Skeletal muscle cell (primary cell): ENCODE data around the gene MSRB1.
"Not testable (repeated sequence)": the region's sequence is repeated elsewhere in the genome, so short reads cannot be mapped to it uniquely, and the experiment has no call there.

ENCODE experiments used
- DNase-seq: peaks from one replicate; pipeline ENCODE4 v3.0.0-alpha.2; 2010; ENCODE audit warnings: low read depth
- H3K4me3 ChIP-seq: 2 replicates; pipeline ENCODE4 v1.5.1; 2011; ENCODE audit warnings: low read depth, mild to moderate bottlenecking, control low read depth, low read length, moderate library complexity

The MSRB1 gene

DNA sequence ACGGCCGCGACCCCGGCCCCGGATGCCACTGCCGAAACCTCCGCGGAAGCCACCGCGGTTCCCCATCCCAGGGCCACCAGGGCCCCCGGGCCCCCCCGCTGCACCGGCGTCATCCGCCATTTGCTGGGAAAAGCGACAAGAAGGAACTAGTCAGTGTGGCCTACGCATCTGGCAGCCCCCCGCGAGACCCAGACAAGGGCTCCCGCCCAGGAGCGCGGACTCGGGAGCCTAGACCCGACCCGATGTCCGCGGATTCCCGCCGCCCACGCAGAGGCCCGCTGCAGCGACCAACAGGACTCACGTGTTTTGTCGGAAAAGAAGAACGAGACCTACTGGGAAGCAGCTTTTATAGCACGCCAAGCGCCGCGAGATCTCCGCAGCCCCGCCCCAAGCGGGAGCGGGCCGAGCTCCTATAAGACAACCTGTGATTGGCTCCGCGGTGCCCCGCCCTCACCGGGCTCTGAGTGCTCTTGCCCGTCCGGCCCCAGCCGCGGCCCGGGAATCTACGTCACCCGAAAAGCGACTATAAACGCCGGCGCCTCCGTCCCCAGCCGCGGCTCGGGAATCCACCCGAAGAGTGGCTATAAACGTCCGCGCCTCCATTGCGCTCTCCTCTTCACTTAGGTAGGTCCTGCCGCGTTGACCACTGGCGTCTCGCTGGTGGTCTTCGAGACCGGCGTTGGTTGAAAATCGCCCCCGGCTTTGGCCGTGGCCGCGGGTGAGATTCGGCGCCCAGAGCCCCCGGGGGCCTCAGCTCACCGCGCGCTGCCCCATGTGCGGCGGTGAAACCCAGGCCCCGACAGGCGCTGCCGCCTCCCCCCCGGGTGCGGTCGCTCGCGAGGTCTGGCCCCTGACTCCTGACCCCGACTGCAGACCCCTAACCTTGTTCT is 21.8 kb upstream of the MSRB1 start, which contains the start of gene RPS2:
Gene RPS2 (minus strand): TSS at position 321 of the 890 bp plus-strand sequence. CDS start 201 bp downstream, at position 120.
- DNase-seq, result peak; percentile 95
- H3K4me3 ChIP-seq, result peak within 1 kb of the TSS; percentile 68

DNA sequence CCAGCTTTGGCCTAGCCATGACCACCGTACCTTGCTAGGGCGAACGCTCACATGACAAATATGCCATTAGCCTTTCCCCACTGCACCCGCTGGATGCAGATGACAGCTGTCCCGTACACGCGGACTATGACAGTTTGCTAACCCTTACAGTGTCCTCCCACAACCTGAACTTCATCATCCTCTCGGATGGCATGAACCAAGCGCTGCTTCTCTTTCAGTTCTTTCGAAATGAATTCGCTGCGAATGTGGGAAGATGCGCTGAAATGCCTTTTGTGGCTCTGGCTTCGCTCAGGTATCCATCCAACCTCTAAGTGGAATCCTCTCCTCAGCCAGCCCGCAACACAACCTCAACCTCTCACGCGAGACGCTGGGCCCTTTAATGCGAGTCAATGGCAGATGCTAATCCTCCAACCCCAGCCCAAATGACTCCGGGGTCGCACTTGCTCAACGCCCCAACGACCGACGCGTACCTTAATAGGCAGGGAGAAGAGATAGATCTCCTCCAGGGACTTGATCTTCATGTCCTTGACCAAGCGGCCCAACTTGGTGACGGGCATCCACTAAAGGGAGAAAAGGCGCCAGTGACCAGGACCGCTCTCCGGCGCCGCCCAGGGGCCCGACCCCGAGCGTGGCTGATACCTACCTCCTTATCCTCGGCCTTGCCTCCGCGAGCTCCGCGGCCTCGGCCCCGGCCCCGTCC is 21.0 kb upstream of the MSRB1 start:
- H3K4me3 ChIP-seq, result peak overlapping the region; percentile 68
- DNase-seq, result no peak

DNA sequence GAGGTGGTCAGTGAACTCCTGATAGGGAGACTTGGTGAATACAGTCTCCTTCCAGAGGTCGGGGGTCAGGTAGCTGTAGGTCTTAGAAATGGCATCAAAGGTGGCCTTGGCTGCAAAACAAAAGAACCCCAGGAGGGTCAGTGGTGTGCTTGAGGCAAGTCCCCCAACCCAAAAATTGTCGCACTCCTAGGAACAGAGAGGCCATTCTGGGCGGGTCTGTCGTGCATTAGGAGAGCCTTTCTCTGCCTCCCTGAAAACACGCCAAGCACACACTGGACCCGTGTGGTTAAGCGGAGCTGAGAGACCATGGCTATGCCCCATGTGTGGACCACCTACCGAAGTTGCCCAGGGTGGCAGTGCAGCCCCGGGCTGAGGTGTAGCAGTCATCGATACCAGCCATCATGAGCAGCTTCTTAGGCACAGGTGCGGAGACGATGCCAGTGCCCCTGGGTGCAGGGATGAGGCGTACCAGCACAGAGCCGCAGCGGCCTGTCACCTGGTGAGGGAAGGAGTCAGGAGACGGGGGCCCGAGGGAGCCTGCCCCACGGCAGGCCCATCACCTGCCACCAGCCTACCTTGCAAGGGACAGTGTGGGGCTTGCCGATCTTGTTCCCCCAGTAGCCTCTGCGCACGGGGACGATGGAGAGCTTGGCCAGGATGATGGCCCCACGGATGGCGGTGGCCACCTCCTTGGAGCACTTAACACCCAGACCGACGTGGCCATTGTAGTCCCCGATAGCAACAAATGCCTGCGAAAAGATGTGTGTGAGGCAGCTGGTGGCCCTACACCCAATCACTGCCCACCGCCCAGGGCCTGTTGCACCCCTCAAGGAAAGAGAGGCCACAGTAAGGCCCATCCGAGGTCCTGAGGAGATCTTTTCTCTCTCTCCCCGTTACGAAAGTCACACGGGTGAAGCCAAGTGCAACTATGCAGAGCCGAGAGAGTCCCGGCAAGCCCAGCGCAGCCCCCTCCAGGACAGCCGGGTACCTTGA is 19.5 kb upstream of the MSRB1 start:
- H3K4me3 ChIP-seq, result peak overlapping the region; percentile 68
- DNase-seq, result not testable (repeated sequence)

DNA sequence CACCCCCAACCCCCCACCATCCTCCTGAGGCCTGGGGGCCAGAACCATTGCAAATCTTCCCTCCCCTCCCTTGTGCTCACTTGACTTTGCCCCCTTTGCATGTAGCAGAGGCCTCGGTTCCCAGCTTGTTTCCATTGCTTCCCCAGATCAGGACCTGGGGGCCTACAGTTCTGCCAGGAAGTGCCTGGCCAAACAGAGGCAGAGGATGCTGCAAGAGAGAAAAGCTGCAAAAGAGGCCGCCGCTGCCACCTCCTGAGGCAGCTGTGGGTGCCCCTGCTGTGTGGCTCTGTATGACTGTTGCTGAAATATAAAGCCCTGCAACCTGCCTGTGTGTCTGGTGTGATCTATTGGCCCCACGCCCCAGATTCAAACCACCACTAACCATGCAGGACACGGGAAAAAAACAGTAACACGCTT is 18.7 kb upstream of the MSRB1 start:
- no peak overlapping the region for H3K4me3 ChIP-seq
- no peak for DNase-seq

DNA sequence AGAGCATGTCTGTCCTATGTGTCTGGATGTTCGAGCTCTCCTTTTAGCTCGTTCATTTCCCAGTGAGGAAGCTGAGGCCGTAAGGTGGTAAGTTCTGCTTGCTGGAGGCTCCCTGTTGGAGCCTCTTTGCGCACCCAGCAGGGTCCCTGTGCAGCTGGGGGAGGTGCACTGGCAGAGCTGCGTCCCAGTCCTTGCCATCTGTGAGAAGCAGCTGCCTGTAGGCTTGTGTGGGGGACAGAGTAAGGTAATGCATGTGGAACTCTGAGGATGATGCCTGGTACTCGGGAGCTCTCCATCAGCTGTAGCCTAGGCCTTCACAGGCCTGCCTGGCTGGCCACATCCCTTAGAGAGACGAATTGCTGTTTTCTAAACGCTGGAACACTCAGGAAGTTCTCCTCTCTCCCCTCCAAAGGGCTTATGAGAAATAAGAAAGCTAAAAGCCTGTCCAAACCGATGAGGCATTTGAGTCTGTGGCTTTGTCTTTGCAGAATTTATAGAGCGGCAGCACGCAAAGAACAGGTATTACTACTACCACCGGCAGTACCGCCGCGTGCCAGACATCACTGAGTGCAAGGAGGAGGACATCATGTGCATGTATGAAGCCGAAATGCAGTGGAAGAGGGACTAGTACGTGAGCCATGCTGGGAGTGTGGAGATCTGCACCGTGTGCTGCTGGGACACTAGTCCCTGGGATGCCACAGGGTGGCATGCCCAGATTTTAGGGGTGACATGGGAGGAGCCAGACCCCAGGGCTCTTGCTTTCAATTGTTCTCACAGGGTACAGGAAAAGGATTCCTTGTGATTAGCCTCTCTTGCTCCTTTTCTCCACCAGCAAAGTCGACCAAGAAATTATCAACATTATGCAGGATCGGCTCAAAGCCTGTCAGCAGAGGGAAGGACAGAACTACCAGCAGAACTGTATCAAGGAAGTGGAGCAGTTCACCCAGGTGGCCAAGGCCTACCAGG is 17.9 kb upstream of the MSRB1 start:
- H3K4me3 ChIP-seq, result peak overlapping the region; percentile 87
- no peak for DNase-seq

DNA sequence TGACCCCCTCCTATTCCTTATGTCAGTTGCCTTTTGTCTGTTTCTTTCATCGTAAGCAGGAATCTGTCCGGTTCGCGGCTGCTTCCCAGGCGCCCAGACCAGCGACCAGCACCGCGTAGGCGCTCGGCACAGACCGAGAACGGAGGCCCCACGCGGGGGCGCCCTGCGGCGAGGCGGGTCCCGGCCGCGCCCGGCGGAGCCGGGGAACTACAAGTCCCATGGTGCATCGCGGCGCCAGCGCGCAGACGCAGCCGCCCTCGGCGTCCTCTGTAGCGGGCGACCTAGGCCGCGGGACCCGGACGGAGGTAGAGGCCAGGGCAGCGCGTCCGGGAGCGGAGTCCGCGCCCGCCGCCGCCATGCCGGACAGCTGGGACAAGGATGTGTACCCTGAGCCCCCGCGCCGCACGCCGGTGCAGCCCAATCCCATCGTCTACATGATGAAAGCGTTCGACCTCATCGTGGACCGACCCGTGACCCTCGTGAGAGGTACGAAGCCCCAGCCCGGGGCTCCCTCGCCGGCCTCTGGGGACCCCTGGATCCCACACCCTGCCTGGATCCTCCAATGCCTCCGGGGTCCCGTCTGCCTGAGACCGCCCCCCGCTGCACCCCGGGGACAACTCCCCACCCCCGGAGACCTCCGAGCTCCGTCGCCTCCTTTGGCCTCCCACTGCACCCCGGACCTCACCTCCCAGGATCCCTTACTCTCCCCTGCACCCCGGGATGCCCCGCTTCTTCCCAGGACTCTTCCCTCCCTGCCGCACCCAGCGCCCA is 16.5 kb upstream of the MSRB1 start, which contains the start of gene NDUFB10:
Gene NDUFB10 (plus strand): TSS at position 270 of the 771 bp plus-strand sequence. CDS start 87 bp downstream, at position 357.
- peak; percentile 58 for DNase-seq
- H3K4me3 ChIP-seq, result peak within 1 kb of the TSS; percentile 87

DNA sequence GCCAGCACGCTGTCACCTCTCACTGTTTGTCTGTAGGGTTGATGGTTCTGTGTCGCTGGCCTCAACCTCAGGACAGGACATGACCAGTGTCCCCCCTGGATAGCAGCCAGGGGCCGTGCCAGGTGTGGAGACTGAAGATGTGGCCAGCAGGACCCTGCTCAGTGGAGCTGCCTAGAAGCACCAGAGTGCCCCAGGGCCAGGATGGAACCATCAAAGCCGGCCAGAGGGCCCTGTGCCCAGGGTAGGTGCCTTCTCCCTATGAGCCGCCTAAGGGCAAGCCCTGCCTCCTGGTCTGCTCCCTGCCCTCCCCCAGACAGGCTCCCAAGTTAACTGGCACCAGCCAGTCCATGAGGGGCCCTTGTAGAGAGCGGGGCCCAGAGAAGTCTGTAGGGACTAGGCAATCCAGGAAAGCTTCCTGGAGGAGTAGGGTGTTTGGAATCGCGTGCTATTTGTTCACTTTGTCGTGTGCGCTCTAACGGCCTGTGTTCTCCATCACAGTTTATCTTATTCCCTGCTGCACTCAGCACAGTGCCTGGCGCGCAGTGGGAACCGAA is 15.8 kb upstream of the MSRB1 start:
- peak overlapping the region; percentile 87 for H3K4me3 ChIP-seq
- no peak for DNase-seq

DNA sequence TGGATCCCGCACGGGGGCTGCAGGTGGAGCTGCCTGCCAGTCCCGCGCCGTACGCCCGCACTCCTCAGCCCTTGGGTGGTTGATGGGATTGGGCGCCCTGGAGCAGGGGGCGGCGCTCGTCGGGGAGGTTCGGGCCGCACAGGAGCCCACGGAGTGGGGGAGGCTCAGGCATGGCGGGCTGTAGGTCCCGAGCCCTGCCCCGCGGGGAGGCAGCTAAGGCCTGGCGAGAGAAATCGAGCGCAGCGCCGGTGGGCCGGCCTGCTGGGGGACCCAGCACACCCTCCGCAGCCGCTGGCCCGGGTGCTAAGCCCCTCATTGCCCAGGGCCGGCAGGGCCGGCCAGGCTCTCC is 15.1 kb upstream of the MSRB1 start:
- H3K4me3 ChIP-seq, DNase-seq: not testable (repeated sequence)

DNA sequence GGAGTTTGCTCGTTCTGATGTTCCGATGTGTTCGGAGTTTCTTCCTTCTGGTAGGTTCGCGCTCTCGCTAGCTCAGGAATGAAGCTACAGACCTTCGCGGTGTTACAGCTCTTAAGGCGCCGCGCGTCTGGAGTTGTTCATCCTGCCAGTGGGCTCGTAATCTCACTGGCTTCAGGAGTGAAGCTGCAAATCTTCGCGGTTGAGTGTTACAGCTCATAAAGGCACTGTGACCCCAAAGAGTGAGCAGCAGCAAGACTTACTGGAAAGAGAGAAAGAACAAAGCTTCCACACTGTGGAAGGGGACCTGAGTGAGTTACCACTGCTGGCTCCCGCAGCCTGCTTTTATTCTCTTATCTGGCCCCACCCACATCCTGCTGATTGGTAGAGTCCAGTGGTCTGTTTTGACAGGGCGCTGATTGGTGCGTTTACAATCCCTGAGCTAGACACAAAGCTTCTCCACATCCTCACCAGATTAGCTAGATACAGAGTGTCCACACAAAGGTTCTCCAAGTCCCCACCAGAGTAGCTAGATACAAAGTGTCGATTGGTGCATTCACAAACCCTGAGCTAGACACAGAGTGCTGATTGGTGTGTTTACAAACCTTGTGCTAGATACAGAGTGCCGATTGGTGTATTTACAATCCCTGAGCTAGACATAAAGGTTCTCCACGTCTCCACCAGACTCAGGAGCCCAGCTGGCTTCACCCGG is 14.6 kb upstream of the MSRB1 start:
- not testable (repeated sequence) for H3K4me3 ChIP-seq, DNase-seq

- no peak overlapping the region for H3K4me3 ChIP-seq
- DNase-seq, result no peak
These were observed 10.7 kb upstream of the MSRB1 start for GRCh38 chr16:1953734-1954133.

GRCh38 chr16:1950559-1950958 is 7.6 kb upstream of the MSRB1 start:
- no peak overlapping the region for H3K4me3 ChIP-seq
- DNase-seq, result no peak

- no peak overlapping the region for H3K4me3 ChIP-seq
These were observed 7.0 kb upstream of the MSRB1 start for GRCh38 chr16:1950047-1950446.

GRCh38 chr16:1949507-1949906 is 6.5 kb upstream of the MSRB1 start:
- H3K4me3 ChIP-seq, result no peak overlapping the region
- DNase-seq, result no peak

More at GRCh38 chr16:1950047-1950446, 7.0 kb upstream of the MSRB1 start:
- no peak for DNase-seq

DNA sequence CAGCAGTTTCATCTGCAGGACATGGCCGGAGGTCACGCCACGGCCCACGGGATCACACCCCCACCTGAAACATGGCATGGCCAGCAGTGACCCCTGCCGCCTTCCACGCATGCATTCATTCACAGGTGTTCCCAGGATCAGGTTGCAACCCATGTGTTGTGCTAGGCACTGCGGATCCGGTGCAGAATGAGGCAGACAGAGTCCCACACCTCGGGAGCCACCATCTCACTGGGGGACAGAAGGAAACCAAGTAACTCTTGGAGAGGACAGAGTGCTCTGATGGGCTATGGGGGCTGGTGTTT is 4.3 kb upstream of the MSRB1 start:
- DNase-seq, result no peak
- no peak overlapping the region for H3K4me3 ChIP-seq

DNA sequence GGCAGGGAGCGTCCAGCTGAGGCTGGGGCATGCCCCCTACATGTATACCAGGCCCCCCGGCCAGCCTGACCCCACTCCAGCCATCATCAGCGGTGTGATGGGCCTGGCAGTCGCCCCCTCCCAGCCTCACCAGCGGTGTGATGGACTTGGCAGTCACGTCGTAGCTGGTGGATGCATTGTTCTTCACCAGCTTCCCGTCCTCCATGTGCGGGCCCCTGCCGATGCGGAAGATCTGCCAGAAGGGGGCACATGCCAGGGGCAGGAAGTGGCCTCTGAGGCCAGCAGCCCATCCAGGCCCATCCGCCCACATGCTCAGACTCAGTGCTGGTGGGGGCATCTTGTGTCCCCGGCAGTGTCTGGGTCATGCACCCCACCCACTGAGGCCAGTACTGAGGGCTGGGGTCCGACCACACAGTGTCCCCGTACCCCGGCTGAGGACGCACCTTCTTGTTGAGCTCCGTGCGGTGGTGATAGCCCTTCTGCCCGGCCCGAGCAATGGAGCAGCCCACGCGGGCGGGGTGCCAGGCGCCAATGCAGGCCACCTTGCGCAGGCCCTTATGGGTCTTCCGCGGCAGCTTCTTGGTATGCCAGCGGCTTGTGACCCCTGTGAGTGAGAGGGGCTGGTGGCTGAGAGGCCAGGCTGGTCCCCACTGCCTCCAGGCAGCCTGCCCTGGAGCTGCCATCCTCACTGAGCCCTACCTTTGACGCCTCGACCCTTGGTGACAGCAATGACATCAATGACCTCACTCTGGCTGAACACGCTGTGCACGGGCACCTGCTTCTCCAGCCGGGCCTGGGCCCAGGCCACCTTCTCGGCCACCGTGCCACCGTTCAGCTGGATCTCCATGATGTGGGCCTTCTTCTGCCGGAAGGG is 3.7 kb upstream of the MSRB1 start:
- no peak for DNase-seq
- H3K4me3 ChIP-seq, result no peak overlapping the region
